B cell (primary cell): Measurements from ENCODE around the gene SUSD5. TPM values are rescaled to one million over a fixed set of nuclear protein-coding genes. Genes with fewer than 3 reads are reported as not detected.

Experiments used
- ATAC-seq: fragments of 200-7000 bp; cut with Tn5 transposase; one replicate; pipeline ENCODE4 v1.10.0; 2021; ENCODE audit warnings: low read depth, mild to moderate bottlenecking, moderate number of reproducible peaks, moderate library complexity
- CTCF ChIA-PET: fragments of 350-600 bp; sonication (Branson Sonifier 250); formaldehyde crosslinking; loops from one replicate; lab custom pipeline; 2021; ENCODE audit warnings: antibody characterized with exemption, inconsistent platforms; lab: Charles Lee
- POLR2A ChIA-PET: fragments of 350-600 bp; sonication (Branson Sonifier 250); formaldehyde crosslinking; loops from one replicate; lab custom pipeline; 2021; ENCODE audit warnings: antibody characterized with exemption; lab: Charles Lee
- DNase-seq: peaks from one replicate; pipeline ENCODE4 v3.0.0; 2013
- H2AFZ ChIP-seq: 2 replicates; pipeline ENCODE4 v1.6.1; 2012; ENCODE audit warnings: mild to moderate bottlenecking, low read depth, low read length; ENCODE audit not compliant: insufficient read depth, poor library complexity, severe bottlenecking
- H3K27ac ChIP-seq, 2 donors: 1 replicate in 1 of 2; 2 replicates in 1 of 2; pipeline ENCODE4 v1.5.1; 2012 to 2013; ENCODE audit warnings: low read length in 2 of 2, mild to moderate bottlenecking in 2 of 2, moderate library complexity in 1 of 2
- H3K27me3 ChIP-seq, 4 experiments: fragments of 200-600 bp in 1 of 4; sonication (generic) in 1 of 4; replicated peaks in 1 of 4; 1 replicate in 2 of 4; 2 replicates in 2 of 4; pipeline versions ENCODE4 v1.6.1 to v1.7.0; 2013 to 2016; ENCODE audit warnings: low read length in 3 of 4, mild to moderate bottlenecking in 2 of 4, mixed read lengths in 1 of 4, moderate library complexity in 1 of 4; ENCODE audit not compliant: insufficient read depth in 4 of 4, control insufficient read depth in 3 of 4; ENCODE audit errors: control extremely low read depth in 1 of 4
- H3K36me3 ChIP-seq, 2 experiments: replicated peaks in 1 of 2; 1 replicate in 1 of 2; 2 replicates in 1 of 2; pipeline versions ENCODE4 v1.6.1 to v1.7.1; 2013; ENCODE audit warnings: low read length in 1 of 2; ENCODE audit not compliant: insufficient read depth in 2 of 2, control insufficient read depth in 1 of 2; ENCODE audit errors: control extremely low read depth in 1 of 2, extremely low read depth in 1 of 2
- H3K4me1 ChIP-seq, 2 donors: fragments of 200-600 bp in 1 of 2; sonication (generic) in 1 of 2; 1 replicate in 1 of 2; 2 replicates in 1 of 2; pipeline versions ENCODE4 v1.5.1 to v1.6.1; 2013 to 2017; ENCODE audit warnings: low read length in 2 of 2; ENCODE audit not compliant: control insufficient read depth in 2 of 2, insufficient read depth in 2 of 2
- H3K4me2 ChIP-seq: replicated peaks from 2 replicates; pipeline ENCODE3; 2012; ENCODE audit warnings: mild to moderate bottlenecking, low read depth, low read length; ENCODE audit not compliant: poor library complexity, severe bottlenecking
- H3K4me3 ChIP-seq, 5 experiments: fragments of 200-600 bp in 1 of 5; sonication (generic) in 1 of 5; 1 replicate in 3 of 5; 2 replicates in 2 of 5; pipeline versions ENCODE4 v1.5.1 to v1.7.0; 2011 to 2016; ENCODE audit warnings: low read length in 4 of 5, mild to moderate bottlenecking in 4 of 5, low read depth in 2 of 5, control low read depth in 1 of 5, moderate library complexity in 1 of 5; ENCODE audit not compliant: insufficient read depth in 1 of 5; ENCODE audit errors: control extremely low read depth in 1 of 5, extremely low read depth in 1 of 5
- H3K79me2 ChIP-seq: fragments of 200-600 bp; sonication (generic); one replicate; pipeline ENCODE4 v1.6.0; 2016; ENCODE audit warnings: low read length; ENCODE audit not compliant: control insufficient read depth, insufficient read depth
- H3K9ac ChIP-seq: fragments of 200-600 bp; sonication (generic); 2 replicates; pipeline ENCODE4 v1.6.1; 2017; ENCODE audit warnings: mild to moderate bottlenecking, low read length, moderate library complexity
- H3K9me3 ChIP-seq, 3 donors: one replicate each; pipeline versions ENCODE4 v1.6.1 to v1.7.1; 2013; ENCODE audit warnings: low read length in 2 of 3; ENCODE audit not compliant: control insufficient read depth in 2 of 3, insufficient read depth in 1 of 3; ENCODE audit errors: control extremely low read depth in 1 of 3
- H4K20me1 ChIP-seq: 2 replicates; pipeline ENCODE4 v1.6.0; 2012; ENCODE audit warnings: mild to moderate bottlenecking, low read length; ENCODE audit not compliant: insufficient read depth, control insufficient read depth, poor library complexity, severe bottlenecking
- H3K27ac Mint-ChIP-seq: one replicate; pipeline ENCODE4 v1.8.0; 2021; ENCODE audit warnings: mixed read lengths
- H3K27me3 Mint-ChIP-seq: one replicate; pipeline ENCODE4 v1.8.0; 2021; ENCODE audit warnings: mixed read lengths
- H3K4me1 Mint-ChIP-seq: one replicate; pipeline ENCODE4 v1.8.0; 2021; ENCODE audit warnings: mixed read lengths
- H3K4me3 Mint-ChIP-seq: one replicate; pipeline ENCODE4 v1.8.0; 2021; ENCODE audit warnings: mixed read lengths
- H3K9me3 Mint-ChIP-seq: one replicate; pipeline ENCODE4 v1.8.0; 2022; ENCODE audit warnings: mixed read lengths; ENCODE audit not compliant: insufficient read depth
- CTCF ChIP-seq: fragments of 200-600 bp; IDR thresholded peaks from one replicate; pipeline ENCODE4 v1.8.0; 2022; ENCODE audit warnings: antibody characterized with exemption, mild to moderate bottlenecking
- EZH2 ChIP-seq: IDR thresholded peaks from 2 replicates; pipeline ENCODE4 v1.6.1; 2012; ENCODE audit warnings: borderline replicate concordance, low read depth, mild to moderate bottlenecking, moderate library complexity, low read length; ENCODE audit not compliant: insufficient read depth, poor library complexity, severe bottlenecking
- WGBS: methylation state at CpG from one replicate; pipeline ENCODE4 v1.1.5; 2013; ENCODE audit warnings: missing lambda C conversion rate; ENCODE audit not compliant: insufficient coverage; 5-methylcytosine and 5-hydroxymethylcytosine counted together
- intact Hi-C: fragments of 100-400 bp; cut with micrococcal nuclease; formaldehyde crosslinking; loops from one replicate; pipeline ENCODE4 v1.10.0; 2022
- polyA plus RNA-seq: library from polyadenylated mRNA; depleted of rRNA; stranded (reverse); fragments of >200 nt; gene quantifications from 2 replicates; pipeline ENCODE4 v1.2.3, GENCODE V29; 2012
- total RNA-seq, 2 donors: library from RNA; stranded (reverse); fragments of 120-200 nt in 1 of 2; gene quantifications; 1 replicate in 1 of 2; 2 replicates in 1 of 2; pipeline versions ENCODE4 v1.2.3 to v1.2.4, GENCODE V29; 2013 to 2022

Gene SUSD5
- total and polyA plus RNA-seq, 2 donors (not counting 1 experiment from before 2014, with no cell fraction given) = 0.15 to 0.30 TPM

GRCh38 chr3:33113772-33114621 is 104.6 kb downstream of the SUSD5 start, which contains the start of gene CRTAP:
TSS of gene CRTAP (plus strand) at chr3:33114014. CDS start at chr3:33114078, 64 bp downstream.
- H3K27me3 Mint-ChIP-seq = no peaks in the 10 kb centered on the region
- peak within 1 kb of the TSS; percentile 69 to 76 for H3K27ac ChIP-seq
- intact Hi-C loops = loop anchor here (1.0 to 5.0 kb wide), 6 partner anchors 17 to 1887 kb away; partner anchors contain the start of genes CLASP2, GLB1, PDCD6IP and TMPPE
- H3K9me3 Mint-ChIP-seq = no peaks in the 10 kb centered on the region
- no peaks in the 10 kb centered on the region for H3K27me3 ChIP-seq
- peak within 1 kb of the TSS; percentile 77 for H3K9ac ChIP-seq
- under 1% methylated on average over 98 of the region's 98 CpGs for WGBS
- ChIA-PET CTCF (interaction anchor here (0.6 to 2.9 kb wide), 5 partner anchors 10 to 598 kb away, joined by 3 to 14 read pairs (median 4); no protein-coding TSS in a partner anchor), POLR2A (interaction anchor here (1.4 to 1.9 kb wide), 2 partner anchors 16 to 18 kb away, joined by 4 to 8 read pairs; partner anchors contain the start of genes GLB1 and TMPPE)
- H3K27ac Mint-ChIP-seq = peak within 1 kb of the TSS; percentile 94
- ATAC-seq = peak; percentile 87
- H4K20me1 ChIP-seq = peaks cover 4% of the 10 kb centered on the region
- no peak for TF ChIP-seq EZH2
- no peak for TF ChIP-seq CTCF
- peaks cover 6% of the 10 kb centered on the region for H3K79me2 ChIP-seq
- H2AFZ ChIP-seq = peak within 1 kb of the TSS; percentile 91
- H3K4me3 ChIP-seq = peak within 1 kb of the TSS; percentile 59 to 82 (median 74)
- H3K9me3 ChIP-seq = no peaks in the 10 kb centered on the region
- DNase-seq = peak; percentile 89
- H3K4me2 ChIP-seq = peak within 1 kb of the TSS; percentile 81
- peaks cover 48% of the 10 kb centered on the region for H3K4me1 Mint-ChIP-seq
- no peaks in the 10 kb centered on the region for H3K36me3 ChIP-seq
- peak within 1 kb of the TSS; percentile 94 for H3K4me3 Mint-ChIP-seq
- H3K4me1 ChIP-seq = peaks cover 43 to 44% of the 10 kb centered on the region in 2 donors
